HG03064 (cell line): ENCODE results near the gene CYP21A2.
"Not testable (repeated sequence)": the region's sequence is repeated elsewhere in the genome, so short reads cannot be mapped to it uniquely, and the experiment has no call there.

Experiments used
- ATAC-seq: cut with Tn5 transposase; IDR thresholded peaks from one replicate; pipeline ENCODE4 v1.9.1; 2021; ENCODE audit warnings: low read depth; ENCODE audit not compliant: unreplicated experiment

Gene CYP21A2

DNA sequence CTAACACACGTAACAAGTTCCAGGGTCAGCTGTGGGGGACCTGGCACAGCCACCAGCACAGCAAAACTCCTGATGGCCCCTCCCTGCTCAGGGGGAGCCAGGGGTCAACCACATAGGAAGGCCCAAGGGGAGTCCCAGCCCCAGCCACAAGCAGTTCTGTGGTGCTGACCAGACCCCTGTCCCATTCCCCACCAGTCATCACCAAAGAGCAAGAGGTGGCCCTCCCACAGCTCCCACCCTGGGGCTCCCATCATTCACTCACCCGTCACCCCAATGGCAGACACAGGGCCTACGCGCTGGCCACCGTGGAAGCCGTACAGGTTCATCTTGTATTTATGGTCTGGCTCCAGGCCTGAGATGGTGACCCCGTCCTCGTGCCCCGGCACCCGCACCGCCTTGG lies 11.5 kb downstream of the CYP21A2 start:
- not testable (repeated sequence) for ATAC-seq

DNA sequence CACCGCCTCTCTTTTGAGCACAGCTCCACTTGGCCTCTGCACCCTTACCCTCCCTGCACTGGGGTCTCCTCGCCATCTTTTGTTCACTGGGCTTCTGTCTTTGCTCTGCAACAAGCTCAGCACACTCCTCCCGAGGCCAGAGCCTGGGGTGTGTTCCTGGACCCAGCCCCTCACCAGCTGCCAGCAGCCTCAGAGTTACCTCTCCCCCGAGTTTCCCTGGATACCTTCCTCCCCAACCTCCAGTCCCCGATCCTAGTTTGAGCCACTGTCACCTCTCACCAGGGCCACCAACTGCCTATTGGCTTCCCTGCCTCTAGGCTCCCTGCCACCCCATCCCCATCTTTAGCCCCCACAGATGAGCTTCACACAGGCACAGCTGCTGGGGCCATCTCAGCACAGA lies 12.3 kb downstream of the CYP21A2 start:
- no peak for ATAC-seq

DNA sequence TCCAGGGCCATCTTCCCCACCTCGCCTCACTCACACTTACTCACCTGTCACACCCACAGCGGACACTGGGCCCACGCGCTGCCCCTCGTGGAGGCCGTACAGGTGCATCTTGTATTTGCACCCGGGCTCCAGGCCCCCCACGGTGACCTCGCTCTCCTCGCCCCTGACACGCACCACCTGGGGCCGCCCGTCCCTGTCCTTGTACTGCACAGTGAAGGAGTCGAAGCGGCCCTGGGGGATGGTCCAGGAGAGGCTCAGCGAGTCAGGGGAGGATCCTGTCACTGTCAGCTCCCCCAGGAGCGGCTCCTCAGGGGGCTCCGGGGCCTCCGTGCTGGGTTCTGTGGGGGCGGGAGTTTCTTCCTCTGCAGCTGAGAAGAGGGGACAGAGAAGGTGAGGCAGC lies 14.4 kb downstream of the CYP21A2 start:
- not testable (repeated sequence) for ATAC-seq

DNA sequence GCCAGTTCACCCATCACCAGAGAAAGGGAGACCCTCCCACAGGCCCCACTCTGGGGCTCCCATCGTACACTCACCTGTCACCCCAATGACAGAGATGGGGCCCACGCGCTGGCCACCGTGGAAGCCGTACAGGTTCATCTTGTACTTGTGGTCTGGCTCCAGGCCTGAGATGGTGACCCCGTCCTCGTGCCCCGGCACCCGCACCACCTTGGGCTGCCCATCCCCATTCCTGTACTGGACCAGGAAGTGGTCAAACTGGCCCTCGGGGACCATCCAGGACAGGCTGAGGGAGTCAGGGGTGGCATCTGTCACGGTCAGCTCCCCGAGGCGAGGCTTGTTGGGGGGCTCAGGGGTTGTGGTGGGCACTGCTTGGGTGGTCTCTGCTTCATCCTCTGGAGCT lies 15.1 kb downstream of the CYP21A2 start:
- ATAC-seq, result not testable (repeated sequence)

DNA sequence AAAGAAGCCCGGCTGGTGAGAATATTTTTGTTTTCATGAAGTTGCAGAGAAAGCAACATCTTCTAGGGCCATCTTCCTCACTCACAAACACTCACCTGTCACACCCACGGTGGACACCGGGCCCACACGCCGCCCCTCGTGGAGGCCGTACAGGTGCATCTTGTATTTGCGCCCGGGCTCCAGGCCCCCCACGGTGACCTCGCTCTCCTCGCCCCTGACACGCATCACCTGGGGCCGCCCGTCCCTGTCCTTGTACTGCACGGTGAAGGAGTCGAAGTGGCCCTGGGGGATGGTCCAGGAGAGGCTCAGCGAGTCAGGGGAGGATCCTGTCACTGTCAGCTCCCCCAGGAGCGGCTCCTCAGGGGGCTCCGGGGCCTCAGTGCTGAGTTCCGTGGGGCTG lies 17.5 kb downstream of the CYP21A2 start:
- ATAC-seq, result not testable (repeated sequence)

DNA sequence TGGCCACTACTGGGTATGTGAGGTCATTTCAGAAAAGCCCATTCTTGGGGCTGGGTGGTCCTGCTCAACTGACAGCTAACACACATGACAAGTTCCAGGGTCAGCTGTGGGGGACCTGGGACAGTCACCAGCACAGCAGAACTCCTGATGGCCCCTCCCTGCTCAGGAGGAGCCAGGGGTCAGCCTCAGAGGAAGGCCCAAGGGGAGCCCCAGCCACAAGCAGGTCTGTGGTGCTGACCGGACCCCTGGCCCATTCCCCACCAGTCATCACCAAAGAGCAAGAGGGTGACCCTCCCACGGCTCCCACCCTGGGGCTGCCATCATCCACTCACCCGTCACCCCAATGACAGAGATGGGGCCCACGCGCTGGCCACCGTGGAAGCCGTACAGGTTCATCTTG lies 18.0 kb downstream of the CYP21A2 start:
- ATAC-seq, result no peak

DNA sequence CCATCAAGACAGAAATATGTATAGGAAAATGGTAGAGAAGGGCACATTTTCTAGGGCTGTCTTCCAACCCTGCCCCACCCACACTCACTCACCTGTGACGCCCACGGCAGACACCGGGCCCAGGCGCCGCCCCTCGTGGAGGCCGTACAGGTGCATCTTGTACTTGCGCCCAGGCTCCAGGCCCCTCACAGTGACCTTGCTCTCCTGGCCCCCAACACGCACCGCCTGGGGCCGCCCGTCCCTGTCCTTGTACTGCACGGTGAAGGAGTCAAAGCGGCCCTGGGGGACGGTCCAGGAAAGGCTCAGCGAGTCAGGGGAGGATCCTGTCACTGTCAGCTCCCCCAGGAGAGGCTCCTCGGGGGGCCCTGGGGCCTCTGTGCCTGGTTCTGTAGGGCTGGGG lies 19.8 kb downstream of the CYP21A2 start:
- ATAC-seq, result no peak

DNA sequence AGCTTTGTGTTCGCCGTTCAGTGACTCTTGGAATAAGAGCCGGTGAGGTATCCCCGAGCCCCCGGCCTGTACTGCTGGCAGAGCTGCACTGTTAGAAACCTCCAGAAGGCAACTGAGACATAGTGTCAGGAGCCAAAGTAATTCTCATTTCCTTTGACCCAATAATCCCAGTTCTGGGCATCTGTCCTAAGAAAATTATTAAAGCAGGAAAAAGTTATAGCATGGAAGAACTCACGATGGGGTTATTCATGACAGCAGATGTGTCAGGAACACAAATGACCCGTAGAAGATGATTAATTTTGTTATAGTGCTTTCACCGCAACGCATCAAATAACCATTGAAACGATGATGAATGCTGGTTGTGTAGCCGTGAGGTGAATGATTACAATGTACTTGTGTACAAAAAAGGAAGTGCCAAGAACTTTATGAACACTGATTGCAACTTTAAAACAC lies 20.3 kb downstream of the CYP21A2 start:
- no peak for ATAC-seq

DNA sequence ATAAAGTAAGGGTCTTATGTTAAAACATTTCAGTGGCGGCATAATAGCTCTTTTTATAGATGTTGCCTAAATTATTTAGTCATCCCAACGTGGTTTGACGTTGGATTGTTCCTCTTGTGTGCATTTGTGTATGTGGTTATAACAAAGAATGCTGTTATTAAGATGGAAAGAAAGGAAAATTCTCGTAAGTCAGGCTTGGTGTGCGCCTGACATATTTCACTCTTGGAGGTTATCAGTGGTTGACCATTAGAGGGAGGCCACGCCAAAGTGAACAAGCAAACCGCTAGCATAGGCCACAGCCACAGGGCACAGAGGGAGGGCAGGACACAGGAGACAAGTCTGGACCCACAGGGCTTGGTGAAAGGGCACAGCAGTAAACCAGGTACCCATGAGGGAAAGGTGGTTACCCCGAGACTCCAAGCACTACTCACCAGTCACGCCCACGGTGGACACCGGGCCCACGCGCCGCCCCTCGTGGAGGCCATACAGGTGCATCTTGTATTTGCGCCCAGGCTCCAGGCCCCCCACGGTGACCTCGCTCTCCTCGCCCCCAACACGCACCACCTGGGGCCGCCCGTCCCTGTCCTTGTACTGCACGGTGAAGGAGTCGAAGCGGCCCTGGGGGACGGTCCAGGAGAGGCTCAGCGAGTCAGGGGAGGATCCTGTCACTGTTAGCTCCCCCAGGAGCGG lies 22.9 kb downstream of the CYP21A2 start:
- ATAC-seq, result no peak

DNA sequence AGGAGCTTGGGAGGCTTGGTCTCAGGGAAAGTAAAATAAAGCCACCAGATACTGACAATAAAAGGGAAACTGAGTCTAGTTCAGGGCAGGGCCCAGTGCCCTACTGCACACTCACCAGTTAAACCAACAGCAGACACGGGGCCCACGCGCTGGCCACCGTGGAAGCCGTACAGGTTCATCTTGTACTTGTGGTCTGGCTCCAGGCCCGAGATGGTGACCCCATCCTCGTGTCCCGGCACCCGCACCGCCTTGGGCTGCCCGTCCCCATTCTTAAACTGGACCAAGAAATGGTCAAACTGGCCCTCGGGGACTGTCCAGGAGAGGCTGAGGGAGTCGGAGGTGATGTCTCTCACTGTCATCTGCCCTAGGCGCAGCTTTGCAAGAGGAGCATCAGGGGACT lies 26.5 kb downstream of the CYP21A2 start:
- no peak for ATAC-seq

DNA sequence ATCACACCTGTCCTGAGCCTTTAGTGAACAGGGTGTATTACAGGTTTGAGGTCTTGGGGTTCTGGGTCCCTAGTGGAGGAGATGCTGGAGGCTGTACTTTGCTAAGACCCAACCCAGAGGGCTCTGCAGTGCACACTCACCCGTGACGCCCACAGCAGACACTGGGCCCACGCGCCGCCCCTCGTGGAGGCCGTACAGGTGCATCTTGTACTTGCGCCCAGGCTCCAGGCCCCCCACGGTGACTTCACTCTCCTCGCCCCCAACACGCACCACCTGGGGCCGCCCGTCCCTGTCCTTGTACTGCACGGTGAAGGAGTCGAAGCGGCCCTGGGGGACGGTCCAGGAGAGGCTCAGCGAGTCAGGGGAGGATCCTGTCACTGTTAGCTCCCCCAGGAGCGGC lies 29.3 kb downstream of the CYP21A2 start:
- ATAC-seq, result not testable (repeated sequence)

DNA sequence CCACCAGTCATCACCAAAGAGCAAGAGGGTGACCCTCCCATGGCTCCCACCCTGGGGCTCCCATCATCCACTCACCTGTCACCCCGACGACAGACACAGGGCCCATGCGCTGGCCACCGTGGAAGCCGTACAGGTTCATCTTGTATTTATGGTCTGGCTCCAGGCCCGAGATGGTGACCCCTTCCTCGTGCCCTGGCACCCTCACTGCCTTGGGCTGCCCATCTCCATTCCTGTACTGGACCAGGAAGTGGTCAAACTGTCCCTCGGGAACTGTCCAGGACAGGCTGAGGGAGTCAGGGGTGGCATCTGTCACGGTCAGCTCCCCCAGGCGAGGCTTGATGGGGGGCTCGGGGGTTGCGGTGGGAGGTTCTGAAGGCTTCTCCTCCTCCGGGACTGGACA lies 30.1 kb downstream of the CYP21A2 start:
- ATAC-seq, result not testable (repeated sequence)

DNA sequence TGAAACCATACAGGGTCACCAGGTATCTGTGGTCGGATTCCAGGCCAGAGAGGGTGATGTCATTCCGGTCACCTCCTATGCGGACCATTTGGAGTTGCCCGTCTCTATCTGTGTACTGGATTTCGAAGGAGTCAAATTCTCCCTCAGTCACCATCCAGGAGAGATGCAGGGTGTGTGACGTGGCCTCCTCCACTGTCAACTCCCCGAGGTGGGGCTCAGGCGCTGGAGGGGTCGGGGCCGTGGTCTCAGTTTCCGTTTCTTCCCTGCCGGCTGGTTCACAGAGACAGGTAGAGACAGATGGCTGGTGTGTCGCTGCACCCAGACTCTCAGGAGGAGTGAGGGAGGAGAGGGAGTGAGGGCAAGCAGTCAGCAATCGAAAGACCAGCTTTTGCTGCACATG lies 30.7 kb downstream of the CYP21A2 start:
- no peak for ATAC-seq

DNA sequence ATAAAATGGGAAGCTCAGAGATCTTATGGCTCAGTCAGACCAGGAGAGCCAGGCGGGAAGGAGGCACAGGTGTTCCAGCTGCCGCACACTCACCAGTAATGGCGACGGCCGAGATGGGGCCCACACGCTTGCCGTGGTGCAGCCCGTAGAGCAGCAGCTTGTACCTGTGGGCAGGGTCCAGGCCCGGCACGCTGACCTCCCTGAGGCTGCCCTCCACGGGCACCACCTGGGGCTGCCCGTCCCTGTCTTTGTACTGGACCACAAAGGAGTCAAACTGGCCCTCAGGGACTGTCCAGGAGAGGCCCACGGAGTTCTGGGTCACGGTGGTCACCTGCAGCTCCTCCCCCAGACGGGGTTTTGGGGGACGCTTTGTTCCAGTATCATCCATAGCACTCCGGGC lies 31.2 kb downstream of the CYP21A2 start:
- ATAC-seq, result no peak

DNA sequence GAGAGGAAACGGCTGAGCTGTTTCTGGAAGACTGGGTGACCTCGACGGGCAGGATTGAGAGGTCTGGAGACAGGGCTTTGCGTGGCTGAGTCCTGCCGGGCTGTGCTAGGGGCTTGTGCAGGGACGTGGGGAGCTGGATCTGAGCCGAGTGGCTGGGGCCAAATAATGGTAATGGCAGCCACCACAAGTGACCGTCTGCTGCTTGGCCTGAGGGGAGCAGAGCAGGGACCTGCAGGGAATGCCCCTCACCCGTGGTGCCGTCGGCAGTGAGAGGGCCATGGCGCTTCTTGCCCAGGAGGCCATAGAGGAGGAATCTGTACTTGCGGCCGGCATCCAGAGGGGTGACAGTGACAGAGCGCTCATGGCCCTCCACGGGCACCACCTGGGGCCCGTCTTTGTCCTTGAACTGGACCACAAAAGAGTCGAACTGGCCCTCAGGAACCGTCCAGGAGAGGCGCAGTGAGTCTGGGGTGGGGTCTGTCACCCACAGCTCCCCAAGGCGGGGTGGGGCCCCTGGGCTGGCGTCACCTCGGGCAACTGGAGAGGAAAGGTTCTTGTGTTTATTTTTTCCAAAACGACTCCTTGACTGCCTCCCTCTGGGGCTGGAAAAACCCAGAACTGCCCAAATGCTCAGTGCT lies 31.8 kb downstream of the CYP21A2 start:
- no peak for ATAC-seq

DNA sequence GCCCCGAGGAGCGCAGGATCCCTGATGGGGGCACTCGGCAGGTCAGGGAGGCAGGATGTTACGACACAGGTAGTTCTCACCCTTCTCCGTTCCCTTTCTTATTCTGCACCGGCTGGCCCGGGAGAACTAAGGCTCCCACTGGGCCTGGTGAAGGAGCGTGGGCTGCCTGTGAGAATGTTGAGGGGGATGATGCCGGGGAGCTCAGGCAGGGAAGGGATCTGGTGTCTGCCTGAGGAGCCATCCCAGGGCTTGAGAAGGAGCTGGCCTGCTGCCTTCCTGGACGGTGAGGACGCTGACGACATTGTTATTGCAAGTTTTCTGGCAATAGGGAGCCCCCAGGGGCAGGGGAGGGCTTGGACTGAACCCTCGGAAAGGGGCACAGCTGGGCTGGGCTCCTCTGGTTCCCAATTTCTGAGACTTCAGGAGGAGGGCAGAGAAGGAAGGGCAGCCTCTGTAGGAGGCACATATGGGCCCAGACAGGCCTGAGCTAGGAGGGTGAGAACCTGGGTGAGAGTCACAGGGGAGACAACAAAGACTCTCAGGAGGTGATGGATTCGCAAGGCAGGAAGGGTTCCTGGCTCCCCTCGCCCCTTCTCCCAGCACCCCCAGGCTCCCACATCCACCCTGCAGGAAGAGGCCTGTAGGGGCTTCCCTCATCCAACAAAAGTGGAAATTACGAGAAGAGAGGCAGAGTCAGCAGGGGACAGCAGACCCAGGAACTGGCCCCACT lies 32.8 kb downstream of the CYP21A2 start:
- ATAC-seq, result no peak

DNA sequence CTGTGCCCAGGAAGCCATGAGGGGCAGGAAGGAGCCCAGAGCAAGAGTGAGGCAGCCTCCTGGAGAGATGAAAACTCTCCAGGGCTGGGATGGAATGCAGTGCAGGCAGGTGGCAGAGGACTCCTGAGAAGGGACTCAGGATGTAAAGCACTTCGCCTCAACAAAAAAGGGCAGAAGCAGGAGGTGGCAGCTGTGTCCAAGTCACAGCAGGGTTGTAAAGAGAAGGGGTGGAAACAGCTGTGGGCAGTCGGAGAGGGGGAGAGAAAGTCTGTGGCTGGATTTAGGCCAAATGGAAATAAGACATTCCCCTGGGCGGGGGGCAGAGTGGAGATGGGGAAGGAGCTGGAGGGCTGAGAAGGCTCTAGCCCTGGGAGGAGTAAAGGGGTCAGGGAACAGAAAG lies 34.9 kb downstream of the CYP21A2 start:
- no peak for ATAC-seq

DNA sequence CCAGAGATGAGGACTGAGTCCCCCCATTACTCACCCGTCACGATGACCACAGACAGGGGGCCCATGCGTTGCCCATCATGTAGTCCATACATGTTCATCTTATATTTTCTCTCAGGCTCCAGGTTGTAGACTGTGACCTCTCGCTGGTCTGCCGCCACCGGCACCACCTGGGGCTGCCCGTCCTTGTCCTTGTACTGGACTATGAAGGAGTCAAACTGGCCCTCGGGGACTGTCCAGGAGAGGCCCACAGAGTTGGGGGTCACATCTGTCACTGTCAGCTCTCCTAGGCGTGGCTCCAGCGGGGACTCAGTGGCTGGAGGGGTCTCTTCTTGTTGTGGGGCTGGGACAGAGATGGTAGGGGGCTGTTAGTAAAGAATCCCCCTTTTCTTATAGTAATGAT lies 35.4 kb downstream of the CYP21A2 start:
- ATAC-seq, result no peak

DNA sequence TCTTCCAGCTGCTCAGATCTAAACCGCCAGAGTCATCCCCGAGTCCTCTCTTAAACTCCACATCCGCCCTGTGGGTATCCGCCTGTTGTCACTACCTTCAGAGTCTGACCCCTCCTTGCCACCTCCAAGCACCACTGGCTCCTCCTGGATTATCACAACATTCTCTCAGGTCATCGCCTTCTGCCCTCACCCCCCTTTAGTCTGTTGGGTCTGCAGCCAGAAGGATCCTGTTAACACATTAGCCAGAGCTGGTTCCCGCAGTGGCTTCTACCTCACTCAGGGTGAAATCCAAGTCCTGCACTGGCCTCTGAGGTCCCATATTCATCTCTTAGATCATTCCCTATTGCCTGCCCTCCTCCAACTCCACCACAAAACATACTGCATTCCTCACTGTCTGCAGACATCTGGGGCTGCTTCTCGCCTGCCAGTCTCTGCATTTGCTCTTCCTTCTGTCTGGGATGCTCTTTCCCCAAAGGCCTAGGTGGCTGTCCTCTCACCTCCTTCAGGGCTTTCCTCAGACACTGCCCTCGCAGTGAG lies 36.8 kb downstream of the CYP21A2 start:
- ATAC-seq, result no peak

DNA sequence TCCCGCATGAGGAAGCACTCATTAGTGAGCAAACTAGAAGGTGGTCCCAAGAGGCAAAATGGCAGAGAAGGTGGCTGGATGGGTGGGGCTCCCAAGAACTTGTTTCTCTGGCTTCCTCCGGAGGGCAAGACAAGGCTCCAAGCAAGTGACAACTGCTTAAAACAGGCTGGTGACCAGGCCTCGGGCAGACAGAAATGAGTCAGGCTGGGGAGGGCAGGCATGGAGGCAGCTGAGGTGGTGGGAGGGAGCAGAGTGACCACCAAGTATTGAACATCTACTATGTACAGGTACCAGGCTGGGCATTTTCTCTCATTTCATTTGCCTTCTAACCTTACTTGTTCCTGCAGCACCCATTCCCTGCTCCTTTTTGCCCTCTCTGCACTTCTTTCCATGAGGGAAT lies 37.6 kb downstream of the CYP21A2 start:
- no peak for ATAC-seq

DNA sequence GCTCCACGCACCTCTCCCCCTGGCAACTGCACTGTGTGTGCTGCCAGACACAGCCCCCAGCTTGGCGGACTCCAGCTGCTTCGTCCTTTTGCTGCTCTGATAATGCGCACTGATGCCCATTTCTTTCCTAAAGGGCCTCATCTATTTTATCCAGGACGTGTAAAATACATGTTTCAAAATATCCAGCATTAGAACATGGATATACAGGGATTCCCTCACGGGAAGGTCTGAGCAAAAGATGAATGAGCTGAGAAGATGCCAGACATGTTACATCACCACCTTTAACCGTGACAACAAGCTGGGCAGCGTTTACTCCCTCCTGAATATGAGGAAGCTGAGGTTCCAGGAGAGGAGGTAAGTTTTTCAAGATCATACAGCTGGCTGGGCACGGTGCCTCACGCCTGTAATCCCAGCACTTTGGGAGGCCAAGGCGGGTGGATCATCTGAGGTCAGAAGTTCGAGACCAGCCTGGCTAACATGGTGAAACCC lies 38.1 kb downstream of the CYP21A2 start:
- ATAC-seq, result no peak
